ENCODE data around the gene FAM209A.
"Not testable (repeated sequence)": the region's sequence is repeated elsewhere in the genome, so short reads cannot be mapped to it uniquely, and the experiment has no call there.

The FAM209A gene

GRCh38 chr20:56524444-56524843 is at the start of gene FAM209A:
Gene FAM209A, plus strand, starts transcription at chr20:56524744. Its CDS starts 65 bp downstream, at chr20:56524809.
- not testable (repeated sequence) for DNase-seq (ENCODE audit: low spot score)

DNA sequence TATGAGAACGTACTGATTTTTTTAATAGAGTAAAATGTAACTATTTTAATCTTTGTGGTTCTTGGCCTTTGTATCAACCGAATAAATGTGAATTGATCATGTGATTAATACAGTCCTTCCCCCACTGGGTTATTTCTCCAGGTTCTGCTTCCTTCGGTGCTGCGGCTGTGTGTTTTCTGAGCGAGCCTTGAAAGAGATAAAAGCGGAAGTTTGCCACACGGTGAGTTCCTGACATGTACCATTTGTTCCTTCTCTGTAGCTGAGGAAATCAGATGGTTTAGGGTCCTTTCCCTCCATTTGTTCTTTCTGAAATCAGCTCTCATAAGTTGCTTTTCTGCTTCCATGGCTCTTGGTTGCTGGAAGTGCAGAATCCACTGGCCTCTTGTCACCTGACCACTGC is 40.6 kb upstream of the FAM209A start:
- DNase-seq (ENCODE audit: low spot score), result no peak

- no peak for DNase-seq (ENCODE audit: low spot score)
Measured at GRCh38 chr20:56487216-56487615, 37.3 kb upstream of the FAM209A start.

DNA sequence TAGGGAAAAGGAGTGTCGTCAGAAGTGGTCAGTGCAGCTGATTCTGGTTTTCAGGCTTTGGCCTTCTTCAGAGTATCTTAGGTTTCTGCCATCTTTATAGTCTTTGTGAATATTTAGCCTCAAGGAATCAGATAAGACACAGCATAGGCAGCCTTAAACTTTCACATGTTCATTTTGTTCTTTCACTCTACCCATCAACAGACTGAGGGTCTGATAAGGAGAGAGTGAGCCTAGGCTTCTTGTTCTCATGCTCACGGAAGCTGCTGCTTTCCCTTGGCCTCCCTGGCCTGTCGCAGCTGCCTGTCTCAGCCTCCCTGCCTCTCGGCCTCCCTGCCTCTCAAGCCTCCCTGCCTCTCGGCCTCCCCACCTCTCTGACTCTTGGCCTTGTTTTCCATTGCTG is 36.0 kb upstream of the FAM209A start:
- no peak for DNase-seq (ENCODE audit: low spot score)

- DNase-seq (ENCODE audit: low spot score), result no peak
Measured at GRCh38 chr20:56501116-56501515, 23.4 kb upstream of the FAM209A start.

GRCh38 chr20:56503916-56504315 is 20.6 kb upstream of the FAM209A start:
- DNase-seq (ENCODE audit: low spot score), result no peak

DNA sequence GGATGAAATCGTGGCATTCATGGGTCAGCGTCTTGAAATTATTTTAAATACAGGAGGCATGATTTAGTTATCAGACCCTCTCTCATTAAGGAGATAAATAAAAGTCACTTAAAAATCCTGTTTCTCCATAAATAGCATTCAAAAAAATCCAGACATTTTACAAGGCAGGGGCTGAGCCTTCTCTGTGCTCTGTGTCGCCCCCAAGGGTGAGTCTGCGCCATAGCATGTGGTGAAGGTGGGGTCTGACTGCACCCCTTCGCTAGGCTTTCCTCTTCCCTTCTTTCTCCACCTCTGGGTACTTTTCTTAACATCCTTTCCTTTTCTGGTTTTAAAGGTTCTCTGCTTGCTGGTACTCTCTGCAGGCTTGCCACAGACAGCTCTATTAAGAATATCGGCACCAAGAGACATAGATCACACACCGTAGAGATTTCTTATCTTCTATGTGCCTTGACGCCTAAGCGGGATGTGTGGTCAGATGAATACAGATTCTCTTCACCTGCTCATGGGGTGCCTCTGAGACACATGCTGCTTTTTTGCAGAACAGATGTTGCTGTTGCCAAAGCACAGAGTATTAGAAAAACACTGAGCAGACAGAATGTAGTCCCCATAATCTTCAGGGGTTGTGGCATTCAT is 20.1 kb upstream of the FAM209A start:
- DNase-seq (ENCODE audit: low spot score), result peak; percentile 37

- no peak for DNase-seq (ENCODE audit: low spot score)
Measured at GRCh38 chr20:56506103-56506502, 18.4 kb upstream of the FAM209A start.

DNA sequence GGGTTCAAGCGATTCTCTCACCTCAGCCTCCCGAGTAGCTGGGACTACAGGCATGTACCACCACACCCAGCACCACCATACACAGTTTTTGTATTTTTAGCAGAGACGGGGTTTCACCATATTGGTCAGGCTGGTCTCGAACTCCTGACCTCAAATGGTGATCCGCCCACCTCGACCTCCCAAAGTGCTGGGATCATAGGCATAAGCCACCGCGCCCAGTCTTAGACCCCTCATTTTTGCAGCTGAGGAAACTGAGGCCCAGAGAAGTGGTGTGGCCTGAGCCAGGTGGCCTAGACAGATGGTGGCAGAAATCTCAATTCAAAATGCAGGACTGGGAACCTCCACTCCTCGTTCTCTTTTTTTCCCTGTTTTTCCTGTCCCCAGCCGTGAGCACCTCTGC is 12.6 kb upstream of the FAM209A start:
- no peak for DNase-seq (ENCODE audit: low spot score)

GRCh38 chr20:56513161-56514150 is 11.1 kb upstream of the FAM209A start:
- no peak for DNase-seq (ENCODE audit: low spot score)

GRCh38 chr20:56516631-56517030 is 7.9 kb upstream of the FAM209A start:
- no peak for DNase-seq (ENCODE audit: low spot score)

DNA sequence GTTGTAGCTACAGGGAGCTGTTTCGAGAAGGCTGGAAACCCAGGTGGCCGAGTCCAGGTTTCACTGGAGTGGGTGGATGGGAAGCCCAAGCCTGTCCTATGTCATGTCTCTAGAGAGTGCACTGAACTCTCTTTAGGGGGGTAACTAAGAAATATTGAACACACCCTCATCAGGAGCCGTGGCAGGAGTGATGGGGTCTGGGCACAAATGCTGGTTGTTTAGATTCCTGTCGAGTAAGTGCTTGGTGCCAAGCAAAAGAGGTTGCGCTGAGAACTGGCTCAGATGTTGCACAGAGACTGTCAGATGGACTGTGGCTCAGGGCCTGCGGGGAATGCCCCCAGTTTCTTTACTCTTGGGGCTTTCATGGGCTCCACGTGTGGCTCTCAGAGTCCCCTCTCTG is 7.3 kb upstream of the FAM209A start:
- DNase-seq (ENCODE audit: low spot score), result no peak

GRCh38 chr20:56517641-56518040 is 6.9 kb upstream of the FAM209A start:
- DNase-seq (ENCODE audit: low spot score), result no peak

DNA sequence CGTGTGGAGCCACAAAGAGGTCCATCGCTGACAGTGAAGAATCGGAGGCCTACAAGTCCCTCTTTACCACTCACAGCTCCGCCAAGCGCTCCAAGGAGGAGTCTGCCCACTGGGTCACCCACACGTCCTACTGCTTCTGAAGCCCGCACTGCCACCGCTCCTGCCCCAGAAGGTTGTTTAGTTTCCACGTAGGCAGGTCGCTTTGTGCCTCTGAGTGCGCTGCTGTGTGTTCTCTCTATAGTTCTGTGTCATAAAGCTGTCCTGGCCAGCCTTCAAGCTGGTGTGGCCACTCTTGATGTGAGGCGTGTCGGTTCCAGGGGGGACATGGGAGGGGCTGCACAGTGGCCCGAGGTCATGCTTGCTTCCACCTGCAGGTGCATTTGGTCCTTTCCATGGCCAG is 6.4 kb upstream of the FAM209A start:
- DNase-seq (ENCODE audit: low spot score), result no peak

GRCh38 chr20:56518721-56519398 is 5.7 kb upstream of the FAM209A start:
- DNase-seq (ENCODE audit: low spot score), result no peak

- DNase-seq (ENCODE audit: low spot score), result no peak
Measured at GRCh38 chr20:56519551-56519950, 5.0 kb upstream of the FAM209A start.

DNA sequence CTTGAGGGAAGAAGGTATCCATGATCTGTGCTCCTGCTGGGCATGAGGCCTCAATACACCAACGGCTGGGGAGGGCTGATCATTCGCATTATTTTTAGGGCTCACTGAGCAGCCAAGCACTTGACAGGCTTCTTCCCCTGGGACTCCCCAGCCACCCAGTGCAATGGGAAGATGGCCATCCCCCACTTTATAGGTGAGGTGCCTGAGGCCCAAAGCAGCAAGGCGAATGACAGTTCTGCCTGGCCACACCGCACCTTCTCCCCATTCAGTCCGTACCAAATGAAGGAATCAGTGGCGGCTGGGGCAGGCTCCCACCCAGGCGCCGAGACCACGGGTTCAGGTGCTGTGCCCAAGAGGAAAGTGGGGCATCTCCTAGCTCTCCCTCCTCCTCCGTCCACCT is 4.4 kb upstream of the FAM209A start:
- no peak for DNase-seq (ENCODE audit: low spot score)

DNA sequence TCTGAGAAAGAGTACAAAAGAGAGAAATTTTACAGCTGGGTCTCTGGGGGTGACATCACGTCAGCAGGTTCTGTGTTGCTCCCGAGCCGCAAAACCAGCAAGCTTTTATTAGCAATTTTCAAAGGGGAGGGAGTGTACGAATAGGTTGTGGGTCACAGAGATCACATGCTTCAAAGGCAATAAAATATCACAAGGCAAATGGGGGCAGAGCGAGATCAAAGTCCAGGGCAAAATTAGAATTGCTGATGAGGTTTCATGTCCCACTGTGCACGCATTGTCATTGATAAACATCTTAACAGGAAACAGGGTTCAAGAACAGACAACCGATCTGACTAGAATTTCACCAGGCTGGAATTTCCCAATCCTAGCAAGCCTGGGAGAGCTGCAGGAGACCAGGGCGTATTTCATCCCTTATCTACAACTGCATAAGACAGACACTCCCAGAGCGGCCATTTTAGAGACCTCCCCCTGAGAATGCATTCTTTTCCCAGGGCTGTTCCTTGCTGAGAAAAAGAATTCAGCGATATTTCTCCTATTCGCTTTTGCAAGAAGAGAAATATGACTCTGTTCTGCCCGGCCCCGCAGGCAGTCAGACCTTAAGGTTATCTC is 3.7 kb upstream of the FAM209A start:
- DNase-seq (ENCODE audit: low spot score), result not testable (repeated sequence)

GRCh38 chr20:56522311-56522710 is 2.2 kb upstream of the FAM209A start:
- DNase-seq (ENCODE audit: low spot score), result no peak

DNA sequence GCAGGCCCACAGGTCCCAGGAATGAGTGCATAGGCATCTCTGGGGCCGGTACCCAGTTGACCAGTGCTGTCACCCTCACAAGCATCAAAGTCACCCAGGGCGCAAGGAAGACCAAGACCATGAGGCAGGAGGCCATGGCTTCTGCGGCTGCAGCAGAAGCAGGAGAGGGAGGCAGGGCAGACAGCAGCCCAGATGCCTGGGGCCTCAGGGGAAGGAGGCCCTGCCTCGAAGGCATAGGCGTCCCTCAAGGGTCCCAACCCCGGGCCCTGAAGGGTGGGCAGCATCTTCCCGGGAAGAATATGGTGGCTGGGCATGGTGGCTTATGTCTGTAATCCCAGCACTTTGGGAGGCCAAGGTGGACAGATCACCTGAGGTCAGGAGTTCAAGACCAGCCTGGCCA is 3.0 kb downstream of the FAM209A start:
- no peak for DNase-seq (ENCODE audit: low spot score)

DNA sequence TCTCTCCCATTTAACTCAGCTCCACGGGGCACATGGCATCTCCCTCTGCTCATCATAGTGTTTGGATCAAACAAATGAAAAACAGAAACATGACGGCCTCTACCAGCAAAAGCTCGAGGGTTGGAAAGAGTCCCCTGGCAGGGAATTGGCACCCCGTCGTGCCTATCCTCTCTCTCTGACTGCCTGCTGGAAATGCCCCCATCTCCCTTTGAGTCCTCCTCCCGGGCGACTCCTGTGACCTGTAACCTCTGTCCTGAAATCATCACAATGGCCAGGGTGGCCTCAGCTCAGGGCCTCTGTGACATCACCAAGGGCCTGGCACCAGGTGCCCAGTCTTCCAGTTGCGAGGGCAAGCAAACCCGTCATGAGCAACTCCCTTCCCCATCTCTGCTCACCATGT is 8.4 kb downstream of the FAM209A start, which contains the start of gene FAM209B:
FAM209B (plus strand) TSS at position 301 of the 400 bp plus-strand sequence; CDS start at position 397, 96 bp downstream.
- DNase-seq (ENCODE audit: low spot score), result not testable (repeated sequence)

DNA sequence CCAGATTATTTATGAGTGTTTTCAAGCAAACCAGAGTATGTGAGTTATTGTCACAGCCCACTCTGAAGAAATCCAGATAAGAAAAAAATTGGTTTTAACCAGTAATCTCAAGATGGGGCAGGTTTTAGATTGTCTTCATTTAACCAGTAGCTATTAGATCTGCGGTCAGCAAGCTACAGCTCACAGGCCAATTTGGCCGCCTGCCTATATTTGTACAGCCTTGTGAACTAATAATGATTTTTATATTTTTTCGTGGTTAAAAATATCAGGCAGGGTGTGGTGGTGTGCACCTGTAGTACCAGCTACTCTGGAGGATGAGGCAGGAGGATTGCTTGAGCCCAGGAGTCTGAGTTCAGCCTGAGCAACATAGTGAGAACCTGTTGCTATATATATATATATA is 13.5 kb downstream of the FAM209A start:
- no peak for DNase-seq (ENCODE audit: low spot score)
